ENCODE results near the gene TNNI2.
"Not testable (repeated sequence)": the region's sequence is repeated elsewhere in the genome, so short reads cannot be mapped to it uniquely, and the experiment has no call there.

The TNNI2 gene

DNA sequence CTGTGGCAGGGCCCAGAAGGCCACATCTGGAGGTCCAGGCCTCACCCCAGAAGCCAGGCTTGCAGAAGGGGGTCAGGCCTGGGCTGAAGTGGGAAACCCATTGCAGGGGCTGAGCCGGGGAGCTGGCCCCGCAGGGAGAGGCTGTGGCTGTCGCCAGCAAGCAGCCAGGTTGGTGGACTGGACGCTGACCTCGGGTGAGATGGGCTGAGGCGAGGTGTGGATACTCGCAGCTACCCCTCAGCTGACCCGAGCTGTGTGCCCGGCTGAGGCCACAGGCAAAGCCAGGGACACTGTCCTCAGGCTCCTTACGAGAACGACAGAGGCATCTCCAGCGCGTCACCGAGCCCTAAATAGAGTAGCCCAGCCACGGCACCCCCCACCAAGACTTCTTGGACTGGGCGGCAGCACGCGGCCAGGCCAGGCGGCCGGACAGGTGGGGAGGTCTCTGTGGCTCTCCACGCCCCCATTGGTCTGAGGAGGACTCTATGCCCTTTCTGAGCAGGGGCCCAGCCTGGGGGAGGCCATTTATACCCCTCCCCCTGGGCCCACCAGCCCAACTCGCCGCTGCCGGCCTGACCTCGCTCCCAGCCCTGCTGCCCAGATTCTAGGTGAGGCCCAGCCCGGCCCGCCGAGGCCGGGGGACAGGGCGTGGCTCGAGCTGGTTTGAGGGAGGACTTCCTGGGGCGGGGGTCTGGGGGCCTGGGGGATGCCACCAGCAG, at the start of gene TNNI2:
Gene TNNI2 (plus strand): TSS at position 556 of the 719 bp plus-strand sequence. CDS start 716 bp downstream, outside the sequence.
- in situ Hi-C loops (cut with MboI; ENCODE audit: low sequenced_read_pairs): loop anchor here (10.0 to 25.0 kb wide), 2 partner anchors 144 to 324 kb away; partner anchors contain the start of genes INS, KRTAP5-6 and TH

DNA sequence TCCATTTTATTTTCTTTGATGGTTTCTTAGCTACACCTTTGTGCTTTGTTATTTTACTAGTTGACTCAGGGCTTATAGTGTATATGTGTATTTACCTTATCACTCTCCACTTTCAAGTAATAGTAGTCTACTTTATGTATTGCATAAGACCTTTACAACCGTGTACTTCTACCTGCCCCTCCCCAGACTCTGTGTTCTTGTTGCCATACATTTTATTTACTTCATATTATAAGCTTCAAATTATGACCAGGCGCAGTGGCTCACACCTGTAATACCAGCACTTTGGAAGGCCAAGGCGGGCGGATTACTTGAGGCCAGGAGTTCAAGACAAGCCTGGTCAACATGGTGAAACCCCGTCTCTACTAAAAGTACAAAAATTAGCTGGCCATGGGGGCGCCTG, 46.9 kb upstream of the TNNI2 start:
- in situ Hi-C loops (cut with MboI; ENCODE audit: low sequenced_read_pairs): no loop called here

DNA sequence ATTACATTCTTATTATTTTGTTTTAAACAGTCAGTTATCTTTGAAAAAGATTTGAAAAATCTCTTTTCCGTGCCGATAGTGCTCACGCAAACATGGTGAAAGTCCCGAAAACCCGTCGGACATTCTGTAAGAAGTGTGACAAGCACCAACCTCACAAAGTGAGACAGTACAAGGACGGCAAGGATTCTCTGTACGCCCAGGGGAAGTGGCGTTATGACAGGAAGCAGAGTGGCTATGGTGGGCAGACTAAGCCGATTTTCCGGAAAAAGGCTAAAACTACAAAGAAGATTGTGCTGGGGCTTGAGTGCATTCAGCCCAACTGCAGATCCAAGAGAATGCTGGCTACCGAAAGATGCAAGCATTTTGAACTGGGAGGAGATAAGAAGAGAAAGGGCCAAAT, 46.3 kb upstream of the TNNI2 start:
- in situ Hi-C loops (cut with MboI; ENCODE audit: low sequenced_read_pairs): no loop called here

DNA sequence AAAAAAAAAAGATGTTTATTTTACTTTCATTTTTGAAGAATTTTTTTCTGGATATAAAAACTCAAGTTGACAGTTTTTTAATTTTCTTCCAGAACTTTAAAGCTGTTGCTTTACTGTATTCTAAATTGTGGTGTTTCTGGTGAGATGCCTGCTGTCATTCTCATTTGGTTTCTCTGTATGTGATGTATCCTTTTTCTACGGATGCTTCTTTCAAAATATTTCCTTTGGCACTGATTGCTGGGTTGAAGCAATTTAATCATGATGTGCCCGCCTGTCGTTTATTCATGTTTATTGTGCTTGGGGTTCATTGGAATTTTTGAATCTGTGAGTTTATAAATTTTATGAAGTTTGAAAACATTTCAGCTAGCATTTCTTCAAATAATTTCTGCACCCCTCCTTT, 45.7 kb upstream of the TNNI2 start:
- in situ Hi-C loops (cut with MboI; ENCODE audit: low sequenced_read_pairs): no loop called here

DNA sequence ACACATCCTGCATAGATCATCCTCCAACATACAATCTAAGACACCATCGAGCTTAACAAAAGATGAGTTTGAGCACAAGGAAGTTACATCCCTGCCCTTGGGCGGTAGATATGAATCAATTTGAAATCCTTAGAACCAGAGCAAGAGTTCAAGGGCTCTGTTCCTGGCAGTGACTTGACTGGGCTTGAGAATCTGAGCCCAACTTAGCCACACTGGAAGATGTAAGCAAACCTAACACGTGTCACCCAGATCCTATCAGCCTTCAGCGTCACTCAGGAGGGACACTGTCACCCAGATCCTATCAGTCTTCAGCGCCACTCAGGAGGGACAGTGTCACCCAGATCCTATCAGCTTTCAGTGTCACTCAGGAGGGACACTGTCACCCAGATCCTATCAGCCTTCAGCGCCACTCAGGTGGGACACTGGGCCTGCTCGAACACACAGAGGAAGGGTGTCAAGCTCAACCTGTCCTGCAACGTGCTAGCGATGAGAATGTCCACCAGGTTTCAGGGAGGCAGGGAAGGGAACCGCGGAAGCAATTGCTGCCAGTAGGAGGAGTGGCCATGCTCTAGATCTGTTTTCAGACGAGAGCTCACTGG, 42.3 kb upstream of the TNNI2 start:
- in situ Hi-C loops (cut with MboI; ENCODE audit: low sequenced_read_pairs): no loop called here

DNA sequence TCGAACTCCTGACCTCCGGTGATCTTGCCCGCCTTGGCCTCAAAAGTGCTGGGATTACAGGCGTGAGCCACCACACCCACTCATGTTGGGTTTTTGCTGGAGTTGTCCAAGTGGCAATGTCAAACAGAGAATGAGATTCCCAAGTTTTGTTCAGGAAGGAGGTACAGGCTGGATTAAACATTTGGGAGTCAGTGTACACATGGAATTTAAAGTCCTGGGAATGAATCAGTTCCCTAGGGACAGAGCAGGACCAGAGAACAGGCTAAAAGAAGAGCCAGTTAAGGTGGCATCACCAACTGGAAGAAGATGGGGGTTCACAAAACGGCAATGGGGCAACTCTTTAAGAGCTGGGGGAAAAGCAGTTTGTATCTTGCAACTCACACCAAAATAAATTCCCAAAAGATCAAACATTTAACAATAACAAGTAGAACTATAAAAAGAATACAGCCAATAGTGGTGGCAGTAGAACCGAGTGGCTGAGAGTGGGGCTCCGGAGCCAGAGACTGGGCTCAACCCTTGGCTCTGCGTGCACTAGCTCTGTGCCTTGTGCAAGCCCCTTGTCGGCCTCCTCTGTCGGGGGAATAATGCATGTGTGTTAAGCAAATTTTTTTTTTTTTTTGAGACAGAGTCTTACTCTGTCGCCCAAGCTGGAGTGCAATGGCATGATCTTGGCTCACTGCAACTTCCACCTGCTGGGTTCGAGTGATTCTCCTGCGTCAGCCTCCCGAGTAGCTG, 41.2 kb upstream of the TNNI2 start:
- in situ Hi-C loops (cut with MboI; ENCODE audit: low sequenced_read_pairs): no loop called here

DNA sequence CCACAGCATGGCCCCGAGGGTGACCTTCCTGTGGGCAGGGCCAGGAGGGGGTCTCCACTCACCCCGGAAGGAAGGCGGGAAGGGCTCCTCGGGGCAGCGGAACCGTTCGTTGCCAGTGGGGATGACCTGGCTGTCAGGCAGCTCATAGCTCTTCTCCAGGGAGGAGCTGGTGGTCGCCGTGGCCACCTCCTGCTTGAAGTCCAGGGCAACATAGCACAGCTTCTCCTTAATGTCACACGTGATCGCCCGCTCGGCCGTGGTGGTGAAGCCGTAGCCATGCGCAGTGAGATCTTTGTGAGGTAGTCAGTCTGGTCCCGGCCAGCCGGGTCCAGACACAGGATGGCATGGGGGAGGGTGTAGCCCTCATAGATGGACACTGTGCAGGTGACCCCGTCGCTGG, 35.5 kb upstream of the TNNI2 start:
- in situ Hi-C loops (cut with MboI; ENCODE audit: low sequenced_read_pairs): no loop called here

DNA sequence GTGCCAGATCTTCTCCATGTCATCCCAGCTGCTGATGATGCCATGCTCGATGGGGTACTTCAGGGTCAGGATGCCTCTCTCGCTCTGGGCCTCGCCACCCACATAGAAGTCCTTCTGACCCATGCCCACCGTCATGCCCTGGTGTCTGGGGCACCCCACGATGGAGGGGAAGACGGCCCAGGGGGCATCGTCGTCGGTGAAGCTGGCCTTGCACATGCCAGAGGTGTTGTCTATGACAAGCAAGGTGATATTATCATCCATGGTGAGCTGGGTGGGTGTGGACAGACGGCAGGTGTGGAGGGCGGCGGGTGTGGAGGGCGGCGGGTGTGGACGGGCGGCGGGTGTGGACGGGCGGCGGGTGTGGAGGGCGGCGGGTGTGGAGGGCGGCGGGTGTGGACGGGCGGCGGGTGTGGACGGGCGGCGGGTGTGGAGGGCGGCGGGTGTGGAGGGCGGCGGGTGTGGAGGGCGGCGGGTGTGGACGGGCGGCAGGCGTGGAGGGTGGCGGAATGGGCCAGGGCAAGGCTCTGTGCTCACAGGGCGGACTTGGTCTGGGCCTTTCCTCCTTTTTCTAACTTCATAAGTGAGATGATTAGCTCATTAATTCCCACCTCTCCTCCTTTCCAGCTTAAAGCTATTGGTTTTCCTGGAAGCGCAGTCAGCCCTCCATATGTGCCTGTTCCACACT, 34.8 kb upstream of the TNNI2 start:
- in situ Hi-C loops (cut with MboI; ENCODE audit: low sequenced_read_pairs): not testable (repeated sequence)

DNA sequence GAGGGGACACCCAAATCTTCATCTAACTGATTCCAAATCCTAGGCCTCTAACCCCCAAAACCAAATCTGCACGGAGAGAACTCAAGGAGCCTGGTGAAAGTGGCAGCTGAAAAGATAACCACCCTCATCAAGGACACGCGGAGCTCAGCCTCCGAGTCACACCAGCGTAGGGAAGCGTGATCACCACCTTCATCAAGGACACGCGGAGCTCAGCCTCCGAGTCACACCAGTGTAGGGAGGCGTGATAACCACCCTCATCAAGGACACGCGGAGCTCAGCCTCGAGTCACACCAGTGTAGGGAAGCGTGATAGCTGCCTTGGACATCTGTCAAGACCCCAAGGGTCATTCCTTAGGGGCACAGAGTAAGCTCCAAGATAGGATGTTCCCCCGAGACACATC, 33.3 kb upstream of the TNNI2 start:
- in situ Hi-C loops (cut with MboI; ENCODE audit: low sequenced_read_pairs): no loop called here

DNA sequence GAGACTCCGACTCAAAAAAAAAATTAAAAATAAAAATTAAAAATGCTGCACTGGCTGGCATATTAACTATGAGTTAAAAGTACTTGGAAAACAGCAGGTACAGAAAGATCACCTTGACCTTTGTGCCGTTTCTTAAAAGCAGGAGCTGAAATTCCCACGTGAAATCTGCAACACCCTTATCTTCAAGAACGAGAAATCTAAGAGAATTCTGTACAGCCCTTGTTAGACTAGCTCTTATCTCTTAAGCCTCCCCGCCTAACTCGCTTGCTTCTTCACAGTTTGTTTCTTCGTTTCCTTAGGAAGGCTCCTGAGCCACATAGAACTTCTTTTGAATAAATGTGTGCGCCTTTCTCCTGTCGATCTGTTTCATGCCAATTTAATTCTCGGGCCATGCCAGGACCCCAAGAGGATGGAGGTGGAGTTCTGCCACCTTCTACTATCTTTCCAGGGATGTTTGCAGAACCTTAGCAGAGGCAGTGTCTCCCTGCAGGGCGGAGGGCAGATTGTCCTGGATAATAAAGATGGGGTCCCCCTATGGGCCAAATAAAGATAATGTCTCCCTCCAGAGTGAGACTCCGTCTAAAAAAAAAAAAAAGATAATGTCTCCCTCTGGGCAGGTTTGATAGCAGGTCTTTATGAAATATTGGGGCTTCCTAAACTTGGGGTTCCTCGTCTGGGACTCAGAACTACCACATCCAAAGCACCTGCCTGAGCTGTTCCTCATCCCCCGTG, 31.4 kb upstream of the TNNI2 start:
- in situ Hi-C loops (cut with MboI; ENCODE audit: low sequenced_read_pairs): no loop called here

DNA sequence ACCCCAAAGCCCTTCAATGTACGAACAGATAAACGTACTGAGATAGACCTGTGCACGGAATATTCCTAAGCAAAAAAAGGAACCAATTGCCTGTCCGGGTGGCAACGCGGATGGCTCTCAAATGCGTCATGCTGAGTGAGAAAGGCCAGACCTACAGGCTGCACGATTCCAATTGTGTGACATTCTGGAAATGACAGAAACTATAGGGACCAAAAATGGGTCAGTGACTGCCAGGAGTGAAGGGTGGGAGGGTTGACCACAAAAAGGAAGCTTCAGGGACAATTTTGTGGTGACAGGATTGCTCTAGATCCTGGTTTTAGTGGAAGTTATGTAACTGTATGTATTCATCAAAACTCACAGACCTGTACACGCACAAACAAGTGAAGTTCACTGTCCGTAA, 28.0 kb upstream of the TNNI2 start:
- in situ Hi-C loops (cut with MboI; ENCODE audit: low sequenced_read_pairs): no loop called here

DNA sequence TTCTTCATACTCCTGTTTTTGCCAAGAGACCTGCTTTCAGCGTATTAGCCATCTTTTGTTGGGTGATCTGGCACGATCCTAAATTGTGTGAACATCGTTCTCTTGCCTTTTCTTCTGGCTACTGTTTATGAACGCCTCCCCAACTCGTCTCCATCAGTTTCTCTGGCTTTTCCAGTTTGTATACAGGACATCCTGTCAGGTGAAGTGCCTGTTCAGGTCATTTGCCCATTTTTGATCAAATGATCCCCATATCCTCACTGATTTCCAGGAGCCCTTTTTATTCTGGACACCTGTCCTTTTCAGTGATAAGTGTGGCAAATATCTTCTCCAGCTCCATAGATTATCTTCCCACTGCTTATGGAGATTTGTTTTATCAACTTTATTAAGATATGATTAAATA, 26.5 kb upstream of the TNNI2 start:
- in situ Hi-C loops (cut with MboI; ENCODE audit: low sequenced_read_pairs): no loop called here

DNA sequence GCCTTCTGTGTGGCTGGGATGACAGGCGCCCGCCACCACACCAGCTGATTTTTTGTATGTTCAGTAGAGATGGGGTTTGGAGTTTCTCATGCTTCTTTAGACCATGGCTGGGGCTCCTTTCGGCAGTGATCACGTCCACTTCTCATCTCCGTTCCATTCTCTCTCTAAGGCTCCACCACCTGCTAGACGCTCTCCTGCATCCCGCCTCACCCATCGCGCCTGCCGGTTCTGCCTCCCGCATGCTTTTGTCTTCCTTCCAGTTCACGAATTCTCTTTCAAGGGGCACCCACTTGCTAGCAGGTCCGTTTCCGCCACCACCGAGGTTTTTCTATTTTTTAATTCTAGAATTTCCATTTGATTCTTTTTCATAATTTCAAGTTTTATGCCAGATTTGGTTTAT, 26.0 kb upstream of the TNNI2 start:
- in situ Hi-C loops (cut with MboI; ENCODE audit: low sequenced_read_pairs): no loop called here

DNA sequence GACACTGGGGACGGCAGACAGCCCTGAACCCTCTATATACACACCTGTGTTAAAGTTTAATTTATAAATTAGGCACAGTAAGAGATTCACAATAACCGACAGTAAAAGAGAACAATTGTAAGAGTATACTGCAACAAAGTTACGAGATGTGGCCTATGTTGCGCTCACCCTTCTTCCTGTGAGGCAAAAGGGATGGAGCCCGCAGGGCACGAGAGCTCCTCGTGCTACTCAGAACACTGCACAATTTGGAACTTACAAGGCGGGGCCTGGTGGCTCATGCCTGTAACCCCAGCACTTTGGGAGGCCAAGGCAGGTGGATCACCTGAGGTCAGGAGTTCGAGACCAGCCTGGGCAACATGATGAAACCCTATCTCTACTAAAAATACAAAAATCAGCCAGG, 25.4 kb upstream of the TNNI2 start:
- in situ Hi-C loops (cut with MboI; ENCODE audit: low sequenced_read_pairs): not testable (repeated sequence)

DNA sequence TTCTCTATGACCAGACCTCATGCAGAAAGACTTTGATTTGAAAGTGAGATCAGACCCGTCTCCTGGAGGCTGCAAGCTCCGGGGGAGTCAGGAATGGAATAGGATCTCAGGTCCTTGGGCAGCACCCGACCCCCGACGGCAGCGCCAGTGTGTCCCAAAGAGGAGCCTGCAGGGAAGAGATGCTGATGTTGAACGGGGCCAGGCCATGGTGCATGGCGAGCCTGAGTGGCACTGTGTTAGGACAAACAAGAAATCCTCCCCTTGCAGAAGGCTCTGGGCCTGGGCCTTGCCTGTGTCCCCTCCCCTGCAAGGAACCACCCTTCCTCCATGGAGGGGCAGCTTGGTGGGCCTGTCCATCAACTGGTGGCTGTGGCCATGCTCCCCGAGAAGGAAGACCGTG, 24.1 kb upstream of the TNNI2 start:
- in situ Hi-C loops (cut with MboI; ENCODE audit: low sequenced_read_pairs): no loop called here

DNA sequence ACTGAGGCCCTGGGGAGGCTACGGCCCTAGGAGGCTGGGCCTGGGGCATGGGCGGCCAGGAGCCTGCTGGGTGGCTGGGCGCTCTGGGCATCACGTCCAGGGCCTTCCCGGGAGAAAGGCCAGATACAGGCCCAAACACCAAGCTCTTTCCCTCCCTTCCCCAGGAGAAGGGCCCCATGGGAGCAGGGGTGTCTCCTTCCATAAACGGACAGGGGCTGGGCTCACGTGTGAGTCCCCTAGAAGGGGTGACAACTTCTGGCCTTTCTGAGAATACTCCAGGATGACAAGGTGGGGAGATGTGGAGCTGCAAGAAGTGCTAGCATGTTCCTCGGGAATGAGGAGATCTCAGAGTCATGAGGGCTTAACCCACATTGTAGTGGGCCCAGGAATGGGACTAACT, 23.5 kb upstream of the TNNI2 start:
- in situ Hi-C loops (cut with MboI; ENCODE audit: low sequenced_read_pairs): no loop called here

DNA sequence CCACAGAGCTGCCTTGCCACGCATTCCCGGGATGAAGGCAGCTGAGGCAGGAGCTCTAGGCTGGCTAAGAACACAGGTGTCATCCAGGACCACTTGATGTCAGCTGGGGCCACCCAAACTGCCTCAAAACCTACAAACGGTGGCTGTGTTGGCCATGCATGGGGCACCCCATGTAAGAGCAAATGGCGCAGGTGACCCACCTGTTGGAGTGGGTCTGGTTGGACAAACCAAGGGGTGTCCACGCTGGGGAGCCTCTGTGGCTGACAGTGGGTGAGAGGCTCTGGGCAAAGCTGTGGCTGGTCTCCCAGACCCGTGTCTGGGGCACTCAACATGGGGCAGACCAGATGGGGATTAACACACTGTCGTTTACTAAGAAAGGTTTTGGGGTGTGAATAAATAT, 23.0 kb upstream of the TNNI2 start:
- in situ Hi-C loops (cut with MboI; ENCODE audit: low sequenced_read_pairs): no loop called here

DNA sequence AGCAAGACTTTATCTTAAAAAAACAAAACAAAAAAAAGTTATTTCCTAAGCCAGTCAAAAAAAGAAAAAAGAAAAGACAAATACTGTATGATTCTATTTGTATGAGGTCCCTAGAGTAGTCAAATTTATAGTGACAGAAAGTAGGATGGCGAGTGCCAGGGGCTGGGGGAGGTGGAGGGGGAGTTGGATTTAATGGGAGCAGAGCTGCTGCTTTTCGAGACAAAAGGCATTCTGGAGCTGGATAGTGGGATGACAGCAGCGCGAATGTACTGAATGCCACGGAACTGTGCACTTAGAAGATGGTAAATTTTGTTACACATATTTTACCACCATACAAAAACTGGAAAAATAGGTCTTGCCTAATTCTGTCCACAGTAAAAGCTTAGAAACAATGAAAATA, 21.8 kb upstream of the TNNI2 start:
- in situ Hi-C loops (cut with MboI; ENCODE audit: low sequenced_read_pairs): no loop called here

DNA sequence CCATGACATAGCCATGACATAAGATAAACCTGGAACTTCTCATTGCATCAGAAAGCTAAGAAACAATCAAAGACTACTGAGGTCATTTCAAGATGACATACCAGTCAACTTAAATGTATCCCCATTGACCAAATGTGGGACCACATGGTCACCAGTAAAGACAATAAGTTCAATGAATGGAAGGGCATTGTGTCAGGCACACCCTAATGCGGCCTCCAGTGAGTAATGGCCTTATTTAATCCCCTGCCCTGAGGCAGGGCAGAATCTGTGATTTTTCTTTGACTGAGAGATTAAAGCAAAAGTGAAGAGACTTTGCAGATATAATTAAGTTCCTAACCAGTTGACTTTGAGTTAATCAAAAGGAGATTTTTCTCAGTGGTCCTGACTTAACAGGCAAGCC, 21.3 kb upstream of the TNNI2 start:
- in situ Hi-C loops (cut with MboI; ENCODE audit: low sequenced_read_pairs): no loop called here

DNA sequence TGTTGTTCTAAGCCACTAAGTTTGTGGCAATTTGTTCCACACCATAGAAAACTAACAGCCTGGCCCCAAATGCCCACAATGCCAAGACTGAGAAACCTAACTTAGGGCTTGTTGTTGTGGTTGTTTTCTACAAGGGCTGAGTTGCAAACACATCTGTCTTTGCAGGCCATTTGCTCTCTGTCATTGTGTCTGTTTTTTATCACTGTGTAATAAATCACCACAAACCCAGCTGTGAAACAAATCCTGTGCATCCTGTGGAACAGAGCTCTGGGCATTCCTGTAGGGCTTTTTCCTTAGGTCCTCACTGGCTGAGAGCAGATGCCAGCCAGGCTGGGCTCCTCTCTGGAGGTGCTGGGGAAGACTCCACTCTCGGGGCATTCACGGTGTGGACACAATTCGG, 19.7 kb upstream of the TNNI2 start:
- in situ Hi-C loops (cut with MboI; ENCODE audit: low sequenced_read_pairs): no loop called here
